ENCODE measurements around the gene UTP25.

GRCh38 chr1:209840611-209841010, 12.8 kb downstream of the UTP25 start:
- TF ChIP-seq CTCF (conservative IDR thresholded peaks at IDR 0.05; ENCODE audit: low read depth, low read length) (no peak), EZH2phosphoT487 (IDR thresholded peaks at IDR 0.05; ENCODE audit: borderline replicate concordance, low read length) (no peak), EZH2 (IDR thresholded peaks at IDR 0.05; ENCODE audit: low read length, unreplicated experiment) (no peak)
